HEK293 (cell line): ENCODE data around the gene ZNF821.

ENCODE experiments used
- GFI1B ChIP-seq: fragments of 450-650 bp; formaldehyde crosslinking; IDR thresholded peaks from 2 replicates; pipeline ENCODE4 v1.5.1; 2016; ENCODE audit warnings: missing biosample characterization, missing genetic modification characterization
- GLIS1 ChIP-seq: fragments of 450-650 bp; formaldehyde crosslinking; IDR thresholded peaks from 2 replicates; pipeline ENCODE4 v1.5.1; 2016; ENCODE audit warnings: missing biosample characterization, missing genetic modification characterization
- KLF17 ChIP-seq: fragments of 450-650 bp; formaldehyde crosslinking; IDR thresholded peaks from 2 replicates; pipeline ENCODE4 v1.5.1; 2016; ENCODE audit warnings: missing biosample characterization, missing genetic modification characterization
- PRDM10 ChIP-seq: fragments of 450-650 bp; formaldehyde crosslinking; IDR thresholded peaks from 2 replicates; pipeline ENCODE4 v1.5.1; 2016; ENCODE audit warnings: missing biosample characterization, missing genetic modification characterization
- REST ChIP-seq: fragments of 450-650 bp; formaldehyde crosslinking; IDR thresholded peaks from 2 replicates; pipeline ENCODE4 v1.5.1; 2016; ENCODE audit warnings: missing biosample characterization, missing genetic modification characterization
- SP3 ChIP-seq: fragments of 450-650 bp; formaldehyde crosslinking; IDR thresholded peaks from 2 replicates; pipeline ENCODE4 v1.5.1; 2016; ENCODE audit warnings: missing biosample characterization, missing genetic modification characterization
- ZBTB48 ChIP-seq: fragments of 450-650 bp; formaldehyde crosslinking; IDR thresholded peaks from 2 replicates; pipeline ENCODE4 v1.5.1; 2016; ENCODE audit warnings: missing biosample characterization, missing genetic modification characterization
- ZBTB6 ChIP-seq: fragments of 450-650 bp; formaldehyde crosslinking; IDR thresholded peaks from 2 replicates; pipeline ENCODE4 v1.5.1; 2017; ENCODE audit warnings: missing biosample characterization, missing genetic modification characterization
- ZFP41 ChIP-seq: fragments of 450-650 bp; formaldehyde crosslinking; IDR thresholded peaks from 2 replicates; pipeline ENCODE4 v1.5.1; 2016; ENCODE audit warnings: missing biosample characterization, missing genetic modification characterization, borderline replicate concordance
- ZFP69B ChIP-seq: fragments of 450-650 bp; formaldehyde crosslinking; IDR thresholded peaks from 2 replicates; pipeline ENCODE4 v1.5.1; 2016; ENCODE audit warnings: missing biosample characterization, missing genetic modification characterization
- ZNF112 ChIP-seq: fragments of 450-650 bp; formaldehyde crosslinking; IDR thresholded peaks from 2 replicates; pipeline ENCODE4 v1.5.0; 2017; ENCODE audit warnings: missing biosample characterization, missing genetic modification characterization
- ZNF157 ChIP-seq: fragments of 450-650 bp; formaldehyde crosslinking; IDR thresholded peaks from 2 replicates; pipeline ENCODE4 v1.5.1; 2016; ENCODE audit warnings: missing biosample characterization, missing genetic modification characterization
- ZNF19 ChIP-seq: fragments of 450-650 bp; formaldehyde crosslinking; IDR thresholded peaks from 2 replicates; pipeline ENCODE4; 2016; ENCODE audit warnings: missing biosample characterization, missing genetic modification characterization, low read depth
- ZNF202 ChIP-seq: fragments of 450-650 bp; formaldehyde crosslinking; IDR thresholded peaks from 2 replicates; pipeline ENCODE4 v1.5.1; 2016; ENCODE audit warnings: missing biosample characterization, missing genetic modification characterization, borderline replicate concordance
- ZNF266 ChIP-seq: fragments of 450-650 bp; formaldehyde crosslinking; IDR thresholded peaks from 2 replicates; pipeline ENCODE4 v1.5.1; 2016; ENCODE audit warnings: missing biosample characterization, missing genetic modification characterization, low read depth
- ZNF488 ChIP-seq: fragments of 450-650 bp; formaldehyde crosslinking; IDR thresholded peaks from 2 replicates; pipeline ENCODE4 v1.5.1; 2016; ENCODE audit warnings: missing biosample characterization, missing genetic modification characterization
- ZNF530 ChIP-seq: fragments of 450-650 bp; formaldehyde crosslinking; IDR thresholded peaks from 2 replicates; pipeline ENCODE4 v1.5.1; 2016; ENCODE audit warnings: low read depth, missing biosample characterization, missing genetic modification characterization
- ZNF555 ChIP-seq: fragments of 450-650 bp; formaldehyde crosslinking; conservative IDR thresholded peaks from 2 replicates; pipeline ENCODE4 v1.5.1; 2017; ENCODE audit warnings: missing biosample characterization, mild to moderate bottlenecking, missing genetic modification characterization, inconsistent platforms
- ZNF600 ChIP-seq: fragments of 450-650 bp; formaldehyde crosslinking; IDR thresholded peaks from 2 replicates; pipeline ENCODE4 v1.5.1; 2016; ENCODE audit warnings: missing biosample characterization, missing genetic modification characterization
- ZNF621 ChIP-seq: fragments of 450-650 bp; formaldehyde crosslinking; IDR thresholded peaks from 2 replicates; pipeline ENCODE4 v1.5.1; 2017; ENCODE audit warnings: missing biosample characterization, missing genetic modification characterization
- ZNF626 ChIP-seq: fragments of 450-650 bp; sonication (Bioruptor Pico); formaldehyde crosslinking; IDR thresholded peaks from 2 replicates; pipeline ENCODE4 v1.5.1; 2018; ENCODE audit warnings: missing biosample characterization, missing genetic modification characterization, inconsistent platforms
- ZNF629 ChIP-seq: fragments of 450-650 bp; formaldehyde crosslinking; IDR thresholded peaks from 2 replicates; pipeline ENCODE4 v1.5.1; 2017; ENCODE audit warnings: missing biosample characterization, missing genetic modification characterization
- ZNF664 ChIP-seq: fragments of 450-650 bp; formaldehyde crosslinking; IDR thresholded peaks from 2 replicates; pipeline ENCODE4 v1.5.1; 2016; ENCODE audit warnings: missing biosample characterization, missing genetic modification characterization
- ZNF776 ChIP-seq: fragments of 450-650 bp; formaldehyde crosslinking; IDR thresholded peaks from 2 replicates; pipeline ENCODE4 v1.5.0; 2017; ENCODE audit warnings: missing biosample characterization, missing genetic modification characterization, borderline replicate concordance
- ZNF792 ChIP-seq: fragments of 450-650 bp; formaldehyde crosslinking; IDR thresholded peaks from 2 replicates; pipeline ENCODE4 v1.5.1; 2016; ENCODE audit warnings: missing biosample characterization, missing genetic modification characterization
- ZNF843 ChIP-seq: fragments of 450-650 bp; formaldehyde crosslinking; IDR thresholded peaks from 2 replicates; pipeline ENCODE4 v1.5.1; 2016; ENCODE audit warnings: missing biosample characterization, missing genetic modification characterization
- ZSCAN16 ChIP-seq: fragments of 450-650 bp; formaldehyde crosslinking; IDR thresholded peaks from 2 replicates; pipeline ENCODE4 v1.5.1; 2016; ENCODE audit warnings: missing biosample characterization, missing genetic modification characterization
- ZSCAN18 ChIP-seq: fragments of 450-650 bp; formaldehyde crosslinking; IDR thresholded peaks from 2 replicates; pipeline ENCODE4 v1.5.1; 2016; ENCODE audit warnings: missing biosample characterization, missing genetic modification characterization
- ZSCAN23 ChIP-seq: fragments of 450-650 bp; formaldehyde crosslinking; IDR thresholded peaks from 2 replicates; pipeline ENCODE4 v1.5.1; 2016; ENCODE audit warnings: missing biosample characterization, missing genetic modification characterization

The ZNF821 gene

GRCh38 chr16:71883849-71884638 lies at the start of gene ZNF821 (continued):
- TF ChIP-seq REST (tag by site-specific recombination) = no peak
- TF ChIP-seq ZNF202 (tag by site-specific recombination) = no peak
- TF ChIP-seq PRDM10 (tag by site-specific recombination) = peak; percentile 98
- TF ChIP-seq ZNF19 (tag by site-specific recombination) = no peak
- no peak for TF ChIP-seq ZBTB6
- no peak for TF ChIP-seq ZBTB48 (tag by site-specific recombination)
- TF ChIP-seq ZFP69B (tag by site-specific recombination) = 0 out of 2 replicates have a peak, but pooled peaks have one; percentile 17
- no peak for TF ChIP-seq ZSCAN16 (tag by site-specific recombination)
- TF ChIP-seq ZNF112 (tag by site-specific recombination) = no peak
- TF ChIP-seq ZNF843 (tag by site-specific recombination) = peak; percentile 62; the same call in 1 of the 2 replicates
- no peak for TF ChIP-seq ZNF530 (tag by site-specific recombination)
- no peak for TF ChIP-seq ZSCAN18
- peak; percentile 73; the same call in 1 of the 2 replicates for TF ChIP-seq ZNF626 (tag by site-specific recombination)
- no peak for TF ChIP-seq ZSCAN23 (tag by site-specific recombination)
- TF ChIP-seq ZNF664 (tag by site-specific recombination) = no peak
- TF ChIP-seq ZNF266 (tag by site-specific recombination) = no peak
- no peak for TF ChIP-seq ZNF488 (tag by site-specific recombination)
- no peak for TF ChIP-seq GFI1B (tag by site-specific recombination)
- no peak for TF ChIP-seq ZNF629
- TF ChIP-seq ZFP41 (tag by site-specific recombination) = no peak
- TF ChIP-seq ZNF600 (tag by site-specific recombination) = no peak
- TF ChIP-seq ZNF621 = no peak
- peak; percentile 59 for TF ChIP-seq SP3 (tag by site-specific recombination)
- no peak for TF ChIP-seq ZNF157 (tag by site-specific recombination)
- TF ChIP-seq ZNF555 (tag by site-specific recombination) = no peak
- no peak for TF ChIP-seq KLF17
- TF ChIP-seq ZNF792 (tag by site-specific recombination) = no peak
- no peak for TF ChIP-seq ZNF776 (tag by site-specific recombination)
- TF ChIP-seq GLIS1 (tag by site-specific recombination) = peak; percentile 87
